GM11168 (cell line): ENCODE results near the gene ZBTB43.
"Not testable (repeated sequence)": the region's sequence is repeated elsewhere in the genome, so short reads cannot be mapped to it uniquely, and the experiment has no call there.

Experiments
- in situ Hi-C: fragments of 300-500 bp; cut with MboI; formaldehyde crosslinking; loops from one replicate; pipeline ENCODE4 v1.12.0; 2022; ENCODE audit warnings: low sequenced_read_pairs; ENCODE audit not compliant: unreplicated experiment

The ZBTB43 gene

GRCh38 chr9:126822873-126823272 is 18.0 kb downstream of the ZBTB43 start:
- in situ Hi-C loops: no loop called here

GRCh38 chr9:126824052-126824451 is 19.2 kb downstream of the ZBTB43 start:
- in situ Hi-C loops: not testable (repeated sequence)

- in situ Hi-C loops: no loop called here
These were observed 22.4 kb downstream of the ZBTB43 start for GRCh38 chr9:126827227-126827626.

- in situ Hi-C loops: no loop called here
These were observed 24.2 kb downstream of the ZBTB43 start for GRCh38 chr9:126829035-126829434.

- in situ Hi-C loops: no loop called here
These were observed 26.0 kb downstream of the ZBTB43 start for GRCh38 chr9:126830827-126831226.

GRCh38 chr9:126832440-126832839 is 27.6 kb downstream of the ZBTB43 start:
- in situ Hi-C loops: no loop called here

GRCh38 chr9:126833020-126833419 is 28.2 kb downstream of the ZBTB43 start:
- in situ Hi-C loops: no loop called here

- in situ Hi-C loops: no loop called here
These were observed 29.0 kb downstream of the ZBTB43 start for GRCh38 chr9:126833710-126834345.

GRCh38 chr9:126834672-126835071 is 29.8 kb downstream of the ZBTB43 start:
- in situ Hi-C loops: no loop called here

- in situ Hi-C loops: no loop called here
These were observed 31.4 kb downstream of the ZBTB43 start for GRCh38 chr9:126836216-126836615.

- in situ Hi-C loops: no loop called here
These were observed 33.4 kb downstream of the ZBTB43 start for GRCh38 chr9:126838055-126838811.

GRCh38 chr9:126838895-126839294 is 34.1 kb downstream of the ZBTB43 start:
- in situ Hi-C loops: no loop called here

GRCh38 chr9:126839301-126839700 is 34.5 kb downstream of the ZBTB43 start:
- in situ Hi-C loops: no loop called here

- in situ Hi-C loops: no loop called here
These were observed 37.5 kb downstream of the ZBTB43 start for GRCh38 chr9:126842220-126842842.

- in situ Hi-C loops: no loop called here
These were observed 38.3 kb downstream of the ZBTB43 start for GRCh38 chr9:126842977-126843799.

- in situ Hi-C loops: no loop called here
These were observed 39.2 kb downstream of the ZBTB43 start for GRCh38 chr9:126844085-126844484.

GRCh38 chr9:126847051-126847450 is 42.2 kb downstream of the ZBTB43 start:
- in situ Hi-C loops: no loop called here

- in situ Hi-C loops: no loop called here
These were observed 44.9 kb downstream of the ZBTB43 start for GRCh38 chr9:126849591-126850225.

- in situ Hi-C loops: no loop called here
These were observed 46.5 kb downstream of the ZBTB43 start for GRCh38 chr9:126851286-126851880.
